Neuronal stem cell (in vitro differentiated cells): ENCODE results near the gene SLC26A8.

Experiments used
- DNase-seq: peaks from one replicate; pipeline ENCODE4 v3.0.0-alpha.2; 2013; ENCODE audit warnings: low spot score
- H2AFZ ChIP-seq: one replicate; pipeline ENCODE4 v1.6.1; 2013; ENCODE audit warnings: mild to moderate bottlenecking, low read length, inconsistent platforms
- H2AK5ac ChIP-seq: 2 replicates; pipeline ENCODE4 v1.6.1; 2013; ENCODE audit warnings: low read depth, mild to moderate bottlenecking, inconsistent platforms, low read length, moderate library complexity, mixed read lengths
- H2BK120ac ChIP-seq: 2 replicates; pipeline ENCODE4 v1.6.1; 2013; ENCODE audit warnings: low read depth, mild to moderate bottlenecking, inconsistent platforms, low read length, moderate library complexity, mixed read lengths
- H2BK12ac ChIP-seq: one replicate; pipeline ENCODE4 v1.6.1; 2013; ENCODE audit warnings: low read length, inconsistent platforms
- H2BK15ac ChIP-seq: 2 replicates; pipeline ENCODE4 v1.6.1; 2013; ENCODE audit warnings: mild to moderate bottlenecking, low read length, inconsistent platforms, mixed read lengths
- H2BK5ac ChIP-seq: one replicate; pipeline ENCODE4 v1.6.1; 2013; ENCODE audit warnings: inconsistent platforms, mild to moderate bottlenecking, low read length, moderate library complexity
- H3K14ac ChIP-seq: one replicate; pipeline ENCODE4 v1.6.1; 2013; ENCODE audit warnings: low read length, inconsistent platforms
- H3K18ac ChIP-seq: 2 replicates; pipeline ENCODE4 v1.6.1; 2013; ENCODE audit warnings: low read length, inconsistent platforms
- H3K23ac ChIP-seq: 2 replicates; pipeline ENCODE4 v1.6.1; 2013; ENCODE audit warnings: low read depth, mild to moderate bottlenecking, mixed read lengths, low read length, inconsistent platforms; ENCODE audit not compliant: poor library complexity
- H3K27ac ChIP-seq: replicated peaks from 3 replicates; pipeline ENCODE4 v1.5.1; 2013; ENCODE audit warnings: low read length, inconsistent platforms
- H3K27me3 ChIP-seq, 3 experiments: 2 replicates each; pipeline ENCODE4 v1.6.1; 2013; ENCODE audit warnings: low read length in 3 of 3, mild to moderate bottlenecking in 2 of 3, inconsistent platforms in 1 of 3, low read depth in 1 of 3, mixed read lengths in 1 of 3, moderate library complexity in 1 of 3; ENCODE audit not compliant: control insufficient read depth in 3 of 3, insufficient read depth in 3 of 3
- H3K36me3 ChIP-seq, 2 donors: replicated peaks in 1 of 2; 2 replicates each; pipeline ENCODE4 v1.6.1; 2013; ENCODE audit warnings: low read length in 2 of 2; ENCODE audit not compliant: control insufficient read depth in 2 of 2, insufficient read depth in 2 of 2
- H3K4ac ChIP-seq: 2 replicates; pipeline ENCODE4 v1.6.1; 2013; ENCODE audit warnings: inconsistent platforms, mild to moderate bottlenecking, low read length, moderate library complexity
- H3K4me1 ChIP-seq, 2 donors: 1 replicate in 1 of 2; 2 replicates in 1 of 2; pipeline ENCODE4 v1.6.1; 2013; ENCODE audit warnings: low read length in 2 of 2, low read depth in 1 of 2; ENCODE audit not compliant: control insufficient read depth in 2 of 2, insufficient read depth in 1 of 2
- H3K4me2 ChIP-seq: one replicate; pipeline ENCODE4 v1.6.1; 2013; ENCODE audit warnings: mild to moderate bottlenecking, low read length, inconsistent platforms; ENCODE audit not compliant: insufficient read depth, poor library complexity, severe bottlenecking
- H3K4me3 ChIP-seq, 2 donors: 2 replicates each; pipeline ENCODE4 v1.5.1; 2013; ENCODE audit warnings: low read length in 2 of 2, mild to moderate bottlenecking in 2 of 2, inconsistent platforms in 1 of 2, moderate library complexity in 1 of 2
- H3K79me1 ChIP-seq: one replicate; pipeline ENCODE4 v1.6.1; 2013; ENCODE audit warnings: low read depth, mild to moderate bottlenecking, inconsistent platforms, low read length, moderate library complexity
- H3K9ac ChIP-seq: one replicate; pipeline ENCODE4 v1.6.1; 2013; ENCODE audit warnings: mild to moderate bottlenecking, low read depth, low read length, inconsistent platforms; ENCODE audit not compliant: poor library complexity
- H3K9me3 ChIP-seq, 2 donors: replicated peaks in 1 of 2; 2 replicates each; pipeline versions ENCODE3 to v1.6.1; 2013; ENCODE audit warnings: low read length in 2 of 2, mild to moderate bottlenecking in 2 of 2, inconsistent platforms in 1 of 2, low read depth in 1 of 2, mixed read lengths in 1 of 2, moderate library complexity in 1 of 2; ENCODE audit not compliant: control insufficient read depth in 2 of 2, insufficient read depth in 1 of 2
- H4K8ac ChIP-seq: one replicate; pipeline ENCODE4 v1.6.1; 2013; ENCODE audit warnings: low read depth, mild to moderate bottlenecking, inconsistent platforms, low read length, moderate library complexity
- H4K91ac ChIP-seq: one replicate; pipeline ENCODE4 v1.6.1; 2013; ENCODE audit warnings: low read length, low read depth, mild to moderate bottlenecking, inconsistent platforms; ENCODE audit not compliant: poor library complexity
- WGBS, 2 donors: extraction: QIAGEN DNeasy Blood & Tissue Kit; methylation state at CpG; one replicate each; pipeline ENCODE4 v1.1.7; 2013; ENCODE audit warnings: missing lambda C conversion rate in 2 of 2, mixed read lengths in 1 of 2; ENCODE audit not compliant: insufficient read length in 2 of 2, insufficient replicate concordance in 1 of 2; ENCODE audit errors: extremely low coverage in 2 of 2; 5-methylcytosine and 5-hydroxymethylcytosine counted together

SLC26A8 gene

GRCh38 chr6:35955521-35955920 is 68.9 kb downstream of the SLC26A8 start:
- no peaks in the 10 kb centered on the region for H3K36me3 ChIP-seq
- no peak overlapping the region for H2AK5ac ChIP-seq
- no peak overlapping the region for H3K4ac ChIP-seq
- H3K27me3 ChIP-seq: peaks cover 0 to 25% (median 0%) of the 10 kb centered on the region in 3 experiments
- no peak overlapping the region for H3K9ac ChIP-seq
- WGBS, 2 donors: no CpG with 5 or more reads among the region's 5 CpGs
- H3K79me1 ChIP-seq: no peaks in the 10 kb centered on the region
- no peak overlapping the region for H2AFZ ChIP-seq
- no peak overlapping the region for H4K91ac ChIP-seq
- no peak overlapping the region for H3K4me2 ChIP-seq
- no peak overlapping the region for H3K4me3 ChIP-seq
- no peak overlapping the region for H2BK12ac ChIP-seq
- no peak overlapping the region for H3K23ac ChIP-seq
- no peak overlapping the region for H2BK120ac ChIP-seq
- H2BK15ac ChIP-seq: no peak overlapping the region
- H4K8ac ChIP-seq: no peak overlapping the region
- DNase-seq: no peak
- no peak overlapping the region for H3K27ac ChIP-seq
- peaks cover 0 to 1% of the 10 kb centered on the region in 2 donors for H3K9me3 ChIP-seq
- no peak overlapping the region for H2BK5ac ChIP-seq
- no peak overlapping the region for H3K14ac ChIP-seq
- peaks cover 0 to 2% of the 10 kb centered on the region in 2 donors for H3K4me1 ChIP-seq
- no peak overlapping the region for H3K18ac ChIP-seq

GRCh38 chr6:35955071-35955470 is 69.4 kb downstream of the SLC26A8 start:
- Histone ChIP-seq H4K8ac (no peak overlapping the region), H3K9ac (no peak overlapping the region), H2AFZ (no peak overlapping the region), H3K14ac (no peak overlapping the region), H2BK12ac (no peak overlapping the region), H2BK15ac (no peak overlapping the region), H3K79me1 (no peaks in the 10 kb centered on the region), H3K36me3 (no peaks in the 10 kb centered on the region), H4K91ac (no peak overlapping the region), H3K4me2 (no peak overlapping the region), H2BK120ac (no peak overlapping the region), H3K4me3 (no peak overlapping the region), H3K9me3 (peaks cover 0 to 1% of the 10 kb centered on the region in 2 donors), H3K27me3 (peaks cover 0 to 24% (median 0%) of the 10 kb centered on the region in 3 experiments), H2AK5ac (no peak overlapping the region), H3K23ac (no peak overlapping the region), H2BK5ac (no peak overlapping the region), H3K27ac (no peak overlapping the region), H3K4me1 (peaks cover 0 to 2% of the 10 kb centered on the region in 2 donors), H3K18ac (no peak overlapping the region), H3K4ac (no peak overlapping the region)
- DNase-seq: no peak
- no CpG with 5 or more reads among the region's 8 CpGs for WGBS, 2 donors

- H2BK12ac ChIP-seq: no peak overlapping the region
- H3K4me2 ChIP-seq: no peak overlapping the region
- no peaks in the 10 kb centered on the region for H3K79me1 ChIP-seq
- peaks cover 0 to 1% of the 10 kb centered on the region in 2 donors for H3K9me3 ChIP-seq
- no CpG with 5 or more reads among the region's 7 CpGs for WGBS, 2 donors
- no peak overlapping the region for H3K23ac ChIP-seq
- H3K9ac ChIP-seq: no peak overlapping the region
- no peak overlapping the region for H2BK120ac ChIP-seq
- H3K36me3 ChIP-seq: no peaks in the 10 kb centered on the region
- no peak overlapping the region for H2AFZ ChIP-seq
- H3K27me3 ChIP-seq: peaks cover 0 to 22% (median 0%) of the 10 kb centered on the region in 3 experiments
- H3K4ac ChIP-seq: no peak overlapping the region
- no peak overlapping the region for H2AK5ac ChIP-seq
- H4K91ac ChIP-seq: no peak overlapping the region
- no peak overlapping the region for H3K27ac ChIP-seq
- H2BK5ac ChIP-seq: no peak overlapping the region
- no peak overlapping the region for H2BK15ac ChIP-seq
- no peak for DNase-seq
- H3K4me3 ChIP-seq: no peak overlapping the region
- peaks cover 0 to 2% of the 10 kb centered on the region in 2 donors for H3K4me1 ChIP-seq
- no peak overlapping the region for H4K8ac ChIP-seq
- H3K14ac ChIP-seq: no peak overlapping the region
- no peak overlapping the region for H3K18ac ChIP-seq
Observed at GRCh38 chr6:35954333-35954732, 70.1 kb downstream of the SLC26A8 start.

- no peak overlapping the region for H3K14ac ChIP-seq
- H2BK15ac ChIP-seq: no peak overlapping the region
- no peak overlapping the region for H3K4me2 ChIP-seq
- H3K4ac ChIP-seq: no peak overlapping the region
- H2BK12ac ChIP-seq: no peak overlapping the region
- H3K23ac ChIP-seq: no peak overlapping the region
- no peak overlapping the region for H2BK5ac ChIP-seq
- no peak overlapping the region for H3K9ac ChIP-seq
- peaks cover 0 to 1% of the 10 kb centered on the region in 2 donors for H3K9me3 ChIP-seq
- no CpG with 5 or more reads among the region's 1 CpG for WGBS, 2 donors
- H2AFZ ChIP-seq: no peak overlapping the region
- H4K8ac ChIP-seq: no peak overlapping the region
- no peak overlapping the region for H4K91ac ChIP-seq
- no peak overlapping the region for H3K4me3 ChIP-seq
- H3K4me1 ChIP-seq: peaks cover 0 to 2% of the 10 kb centered on the region in 2 donors
- DNase-seq: no peak
- H3K18ac ChIP-seq: no peak overlapping the region
- no peak overlapping the region for H3K27ac ChIP-seq
- H3K27me3 ChIP-seq: peaks cover 0 to 1% (median 0%) of the 10 kb centered on the region in 3 experiments
- no peak overlapping the region for H2AK5ac ChIP-seq
- no peaks in the 10 kb centered on the region for H3K79me1 ChIP-seq
- no peaks in the 10 kb centered on the region for H3K36me3 ChIP-seq
- H2BK120ac ChIP-seq: no peak overlapping the region
Observed at GRCh38 chr6:35948725-35949124, 75.7 kb downstream of the SLC26A8 start.
